LNCaP clone FGC (cell line): ENCODE data around the gene USP3.

Source experiments
- DNase-seq: peaks from one replicate; pipeline ENCODE4 v3.0.0-alpha.2; 2011; ENCODE audit warnings: low read depth
- H3K4me3 ChIP-seq: 2 replicates; pipeline ENCODE4 v1.5.1; 2011; ENCODE audit warnings: mild to moderate bottlenecking, low read depth, low read length, control low read depth
- TF ChIP-seq, protein P1 (sequence below): IDR thresholded peaks from 2 replicates; pipeline ENCODE4 v1.5.1; 2012; ENCODE audit warnings: mild to moderate bottlenecking; ENCODE audit not compliant: control insufficient read depth, insufficient read depth; ENCODE audit errors: extremely low read depth

Gene USP3

DNA sequence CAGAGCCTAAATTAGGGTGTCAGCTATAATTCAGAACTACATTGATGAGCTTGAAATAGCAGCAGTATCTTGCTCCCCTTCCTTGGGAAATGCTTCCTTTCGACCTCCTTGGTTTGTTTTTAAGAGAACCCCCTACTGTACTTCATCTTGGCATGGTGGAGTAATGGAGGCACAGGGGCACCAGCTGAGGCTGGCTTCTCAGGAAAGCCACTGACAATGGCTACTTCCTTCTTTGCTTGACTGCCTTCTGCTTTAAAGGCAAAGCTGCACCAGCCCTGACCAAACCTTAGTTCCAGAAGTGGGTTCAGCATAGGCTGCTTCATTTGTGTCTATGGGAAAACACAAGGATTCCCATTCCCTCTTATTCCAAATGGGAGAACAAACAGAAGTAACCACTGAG is 91.3 kb downstream of the USP3 start:
- TF ChIP-seq, protein P1, sequence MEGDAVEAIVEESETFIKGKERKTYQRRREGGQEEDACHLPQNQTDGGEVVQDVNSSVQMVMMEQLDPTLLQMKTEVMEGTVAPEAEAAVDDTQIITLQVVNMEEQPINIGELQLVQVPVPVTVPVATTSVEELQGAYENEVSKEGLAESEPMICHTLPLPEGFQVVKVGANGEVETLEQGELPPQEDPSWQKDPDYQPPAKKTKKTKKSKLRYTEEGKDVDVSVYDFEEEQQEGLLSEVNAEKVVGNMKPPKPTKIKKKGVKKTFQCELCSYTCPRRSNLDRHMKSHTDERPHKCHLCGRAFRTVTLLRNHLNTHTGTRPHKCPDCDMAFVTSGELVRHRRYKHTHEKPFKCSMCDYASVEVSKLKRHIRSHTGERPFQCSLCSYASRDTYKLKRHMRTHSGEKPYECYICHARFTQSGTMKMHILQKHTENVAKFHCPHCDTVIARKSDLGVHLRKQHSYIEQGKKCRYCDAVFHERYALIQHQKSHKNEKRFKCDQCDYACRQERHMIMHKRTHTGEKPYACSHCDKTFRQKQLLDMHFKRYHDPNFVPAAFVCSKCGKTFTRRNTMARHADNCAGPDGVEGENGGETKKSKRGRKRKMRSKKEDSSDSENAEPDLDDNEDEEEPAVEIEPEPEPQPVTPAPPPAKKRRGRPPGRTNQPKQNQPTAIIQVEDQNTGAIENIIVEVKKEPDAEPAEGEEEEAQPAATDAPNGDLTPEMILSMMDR: no peak
- DNase-seq: no peak
- no peak overlapping the region for H3K4me3 ChIP-seq

DNA sequence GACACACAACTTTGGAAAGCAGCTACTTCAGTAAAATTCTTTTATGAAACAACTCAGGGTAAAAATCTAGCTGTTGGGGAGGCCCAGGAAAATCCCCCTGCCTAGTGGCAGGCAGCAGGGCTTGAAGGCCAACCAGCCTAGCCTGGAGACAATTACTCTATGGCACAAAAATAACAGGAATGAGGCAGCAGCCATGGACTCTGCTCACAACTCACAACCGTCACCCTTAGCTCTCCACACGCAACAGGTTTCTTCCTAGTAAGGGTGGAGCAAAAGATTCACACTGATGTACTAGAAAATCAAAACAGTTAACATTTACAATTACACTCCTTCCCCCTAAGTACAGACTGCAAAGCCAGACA is 92.3 kb downstream of the USP3 start:
- TF ChIP-seq, protein P1: no peak
- no peak overlapping the region for H3K4me3 ChIP-seq
- no peak for DNase-seq

DNA sequence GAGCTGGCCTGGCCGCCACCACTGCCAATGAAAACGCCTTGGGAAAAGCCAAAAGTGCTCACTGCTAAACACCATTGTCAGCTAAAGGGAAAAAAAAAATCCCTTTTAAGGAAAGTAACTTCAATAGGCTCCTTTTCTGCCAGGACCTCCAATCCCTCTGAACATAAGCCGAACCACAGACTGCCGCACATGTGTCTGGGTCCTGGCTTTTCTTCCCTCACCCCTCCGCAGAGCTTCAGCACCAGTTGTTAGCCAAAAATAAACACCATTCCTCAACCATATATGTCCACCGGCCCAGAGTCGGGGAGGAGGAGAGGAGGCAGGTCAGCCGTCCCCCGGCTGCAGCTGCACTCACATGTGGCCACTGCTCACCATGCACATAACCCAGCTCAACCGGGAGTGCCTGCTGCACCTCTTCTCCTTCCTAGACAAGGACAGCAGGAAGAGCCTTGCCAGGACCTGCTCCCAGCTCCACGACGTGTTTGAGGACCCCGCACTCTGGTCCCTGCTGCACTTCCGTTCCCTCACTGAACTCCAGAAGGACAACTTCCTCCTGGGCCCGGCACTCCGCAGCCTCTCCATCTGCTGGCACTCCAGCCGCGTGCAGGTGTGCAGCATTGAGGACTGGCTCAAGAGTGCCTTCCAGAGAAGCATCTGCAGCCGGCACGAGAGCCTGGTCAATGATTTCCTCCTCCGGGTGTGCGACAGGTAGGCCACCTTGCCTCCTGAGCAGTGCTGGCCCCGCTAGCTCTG is 92.8 kb downstream of the USP3 start, which contains the start of gene FBXL22:
Gene FBXL22, plus strand, starts transcription at position 350 of the 753 bp plus-strand sequence. Its CDS starts 6 bp downstream, at position 356.
- no peak within 1 kb of the TSS for H3K4me3 ChIP-seq
- DNase-seq: no peak
- TF ChIP-seq, protein P1: no peak

DNA sequence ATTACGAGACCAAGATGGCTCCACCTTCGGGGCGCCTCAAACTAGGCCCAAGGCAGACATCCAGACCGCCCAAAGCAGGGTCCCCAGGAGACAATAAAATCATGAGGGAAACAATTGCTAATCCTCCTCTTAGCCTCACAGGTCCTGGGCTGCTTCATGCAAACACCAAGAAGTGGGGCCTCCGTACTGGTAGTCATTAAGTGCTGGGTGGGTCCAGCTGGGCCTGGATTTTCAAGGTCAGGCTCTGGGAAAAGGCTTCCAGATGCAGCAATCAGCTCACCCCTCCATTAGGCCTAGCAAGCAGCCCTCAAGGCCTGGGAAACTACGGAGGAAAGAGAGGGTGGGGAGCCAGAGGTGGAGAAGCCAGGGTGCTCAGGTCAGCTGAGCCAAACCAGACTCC is 93.4 kb downstream of the USP3 start:
- no peak overlapping the region for H3K4me3 ChIP-seq
- no peak for DNase-seq
- TF ChIP-seq, protein P1: no peak

DNA sequence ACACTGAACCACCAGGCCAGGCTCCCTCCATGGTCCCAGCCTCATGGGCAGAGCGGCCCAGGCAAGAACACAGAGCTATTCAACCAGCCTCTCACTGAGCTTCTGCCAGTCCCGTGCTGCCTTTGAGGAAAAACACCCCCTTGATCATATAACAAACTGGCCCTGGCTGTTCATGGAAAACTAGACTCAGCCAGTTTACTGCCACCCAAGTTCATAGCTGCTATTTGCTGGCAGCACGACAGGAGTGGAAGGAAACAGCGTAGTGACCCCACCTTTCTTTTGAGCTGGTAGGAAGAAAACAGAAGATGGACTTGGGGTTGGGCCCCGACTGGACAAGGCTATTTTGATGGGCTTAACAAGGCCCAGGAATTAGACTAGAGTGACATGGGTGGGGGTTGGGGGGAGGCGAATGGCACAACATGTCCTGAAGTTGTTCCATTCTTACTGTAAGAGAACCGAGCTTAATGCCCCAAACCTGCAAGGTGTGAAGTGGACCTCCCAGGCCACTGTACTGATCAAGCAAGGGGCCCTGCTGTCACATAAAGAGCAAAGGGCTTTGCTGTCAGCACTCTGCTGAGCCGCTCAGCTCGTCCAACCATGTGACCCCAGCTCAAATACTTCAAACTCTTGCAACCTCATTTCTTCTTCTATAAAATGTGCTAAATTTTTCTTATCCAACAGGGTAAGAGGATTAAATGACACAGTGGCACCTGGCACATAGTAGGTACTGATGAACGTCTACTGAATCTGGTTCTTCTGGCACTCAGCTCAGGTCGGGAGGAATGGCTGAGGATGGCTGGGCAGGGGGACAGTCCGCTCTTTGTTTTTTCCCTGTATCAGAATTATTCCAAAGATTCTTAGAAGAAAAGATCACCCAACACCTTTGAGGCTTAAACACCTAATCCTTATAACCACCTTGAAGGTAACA is 94.3 kb downstream of the USP3 start:
- TF ChIP-seq, protein P1: no peak
- no peak for DNase-seq
- H3K4me3 ChIP-seq: peak overlapping the region; percentile 86

- TF ChIP-seq, protein P1: peak; percentile 74
- H3K4me3 ChIP-seq: peak overlapping the region; percentile 86
- DNase-seq: peak; percentile 58
Observed at GRCh38 chr15:63599401-63600000, 95.1 kb downstream of the USP3 start.
